Hematopoietic multipotent progenitor cell treated with erythropoietin and hydrocortisone succinate and interleukin-3 and kit ligand, for 4 days (in vitro differentiated cells): ENCODE data around the gene CDH12.
"Not testable (repeated sequence)": the region's sequence is repeated elsewhere in the genome, so short reads cannot be mapped to it uniquely, and the experiment has no call there.

Experiments used
- DNase-seq: peaks from one replicate; pipeline ENCODE4 v3.0.0-alpha.2; 2015

Gene CDH12

DNA sequence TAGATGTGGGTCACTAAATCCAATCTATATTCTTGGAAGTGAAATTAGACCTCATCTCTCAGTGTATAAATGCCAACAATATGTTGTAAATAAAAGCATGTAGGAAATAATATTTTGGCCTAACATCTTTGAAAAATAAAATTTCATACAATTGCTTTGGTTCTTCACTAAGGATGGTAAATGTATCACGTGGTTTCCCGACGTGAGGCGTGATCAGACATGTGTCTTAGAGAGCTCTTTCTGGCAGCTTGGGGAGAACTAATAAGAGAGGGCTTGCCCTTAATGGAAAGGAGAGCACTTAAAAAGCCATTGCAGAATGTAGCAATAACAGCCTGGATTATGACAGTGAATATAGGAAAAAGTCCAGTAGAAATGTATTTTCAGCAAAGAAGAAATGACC, 602.6 kb downstream of the CDH12 start:
- DNase-seq: no peak

GRCh38 chr5:22249209-22249729, 603.9 kb downstream of the CDH12 start:
- DNase-seq: no peak

DNA sequence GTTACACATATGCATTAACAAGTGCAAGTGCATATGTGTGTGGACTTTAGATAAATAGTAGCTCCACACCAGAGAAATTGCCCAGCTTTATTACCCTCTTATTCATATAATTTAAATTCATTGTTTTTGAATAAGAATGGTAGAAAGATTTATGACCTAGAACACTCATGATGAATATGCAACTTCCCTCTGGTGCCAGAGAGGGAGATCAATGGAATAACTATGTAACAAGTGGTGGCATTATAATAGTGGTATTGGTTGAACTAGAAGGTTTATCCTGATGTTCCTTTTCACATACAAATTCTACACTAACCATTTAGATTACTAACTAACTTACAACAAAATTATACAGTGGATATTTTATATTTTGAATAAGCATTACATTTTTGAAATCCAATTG, 607.4 kb downstream of the CDH12 start:
- DNase-seq: no peak

DNA sequence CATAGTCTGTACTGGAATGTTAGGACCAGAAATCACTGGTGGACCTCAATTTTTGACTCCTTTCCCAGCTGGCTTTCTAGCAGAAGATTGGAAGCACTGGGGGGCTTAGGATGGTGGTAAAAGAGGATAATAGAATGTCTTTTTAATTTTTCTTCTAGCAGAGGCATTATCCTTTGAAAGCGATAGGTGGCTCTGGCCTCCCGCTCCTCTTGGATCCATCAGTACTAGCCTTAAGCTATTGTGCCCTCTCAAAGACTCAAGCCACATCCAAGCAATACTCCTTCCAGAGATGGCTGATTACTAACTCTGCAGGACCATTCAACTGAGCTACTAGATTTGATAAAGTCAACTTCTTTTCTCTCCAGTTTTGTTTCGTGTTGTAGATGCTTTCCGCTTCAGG, 610.6 kb downstream of the CDH12 start:
- no peak for DNase-seq

- no peak for DNase-seq
These were observed 615.1 kb downstream of the CDH12 start for GRCh38 chr5:22238047-22238446.

- DNase-seq: no peak
These were observed 626.7 kb downstream of the CDH12 start for GRCh38 chr5:22226423-22226822.

- DNase-seq: no peak
These were observed 630.1 kb downstream of the CDH12 start for GRCh38 chr5:22223079-22223478.

DNA sequence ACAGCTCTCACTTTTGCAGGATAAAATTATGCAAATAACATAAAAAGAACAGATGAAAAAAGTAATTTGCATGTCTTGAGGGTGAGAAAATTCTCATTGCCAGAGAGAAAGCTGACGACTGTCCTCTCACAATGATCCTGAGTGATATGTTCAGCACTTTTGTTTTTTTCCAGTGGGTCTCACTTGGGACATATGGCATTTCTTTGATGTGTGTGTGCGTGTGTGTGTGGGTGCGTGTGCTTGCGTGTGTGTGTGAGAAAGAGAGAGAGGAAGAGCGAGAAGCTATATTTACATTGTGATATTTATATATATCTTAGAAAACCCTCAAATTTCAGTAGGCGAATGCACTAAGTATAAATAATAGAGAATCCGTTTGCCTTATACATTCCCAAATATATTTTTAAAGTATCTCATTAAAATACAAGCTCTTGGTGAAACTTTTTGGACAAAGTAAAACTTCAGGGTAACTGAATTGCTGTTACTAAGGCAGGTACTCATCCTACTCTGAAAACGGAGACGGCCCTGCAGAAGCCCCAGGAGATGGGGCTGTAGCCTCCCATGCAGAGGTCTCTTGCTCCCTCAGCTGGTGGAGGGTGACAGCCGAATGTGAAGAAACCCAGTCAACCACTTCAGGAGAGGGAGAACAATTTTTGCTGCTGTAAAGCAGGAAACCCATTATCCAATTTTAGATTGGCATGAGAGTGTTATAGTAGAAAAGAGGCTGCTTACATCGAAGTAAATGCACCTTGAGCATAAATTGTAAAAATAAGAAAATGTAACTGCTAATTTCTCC, 639.2 kb downstream of the CDH12 start:
- peak; percentile 10 for DNase-seq

DNA sequence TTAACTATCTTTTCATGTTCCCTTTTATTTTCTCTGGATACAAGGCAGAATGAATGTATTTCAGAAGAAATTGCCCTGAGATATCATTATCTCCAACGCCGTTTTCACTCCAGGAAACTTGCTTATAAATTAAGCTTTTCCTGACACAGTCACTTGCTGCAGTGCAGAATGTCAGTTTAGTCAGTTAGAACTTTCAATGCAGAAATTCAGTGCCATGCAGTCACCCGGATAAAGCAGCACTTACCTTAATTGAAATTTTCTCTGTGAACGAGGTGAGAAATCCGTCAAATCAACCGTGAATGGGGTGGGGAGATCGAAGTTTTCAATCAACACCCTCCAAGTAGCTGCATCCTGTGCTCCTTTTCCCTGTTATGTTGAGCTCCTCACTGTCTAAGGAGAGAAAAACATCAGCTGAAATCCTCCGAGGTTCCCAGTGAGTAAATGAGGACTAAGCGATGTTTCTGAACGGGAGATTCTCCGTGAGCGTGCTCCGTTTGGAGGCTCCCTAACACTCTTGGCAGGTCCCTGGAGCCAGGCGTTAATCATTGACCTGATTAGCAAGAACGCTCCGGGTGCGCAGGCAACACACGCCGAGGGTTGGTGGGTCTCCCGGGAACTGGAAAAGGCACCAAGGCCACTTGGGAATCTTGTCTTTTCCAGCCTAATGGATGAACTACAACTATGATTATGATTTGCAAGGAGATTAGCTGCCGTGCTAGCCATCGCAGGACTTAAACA, 640.7 kb downstream of the CDH12 start:
- DNase-seq: not testable (repeated sequence)

DNA sequence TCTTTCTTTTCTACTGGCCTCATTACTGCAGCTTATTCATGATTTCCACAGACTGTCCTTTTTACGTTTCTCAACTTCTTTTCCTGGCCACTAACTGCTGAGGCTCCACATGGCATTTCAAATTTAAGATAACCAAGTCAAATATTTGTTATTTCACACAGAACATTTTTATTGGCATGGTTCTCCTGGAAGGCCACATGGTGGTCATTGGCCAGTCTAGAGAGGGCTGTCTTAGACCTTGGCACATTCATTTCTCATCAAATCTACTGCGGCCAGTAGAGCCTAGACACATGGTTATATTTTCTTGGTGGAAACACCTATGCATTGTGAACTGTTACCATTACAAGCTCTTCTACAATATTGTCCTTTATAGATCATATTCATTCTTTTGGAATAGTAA, 644.7 kb downstream of the CDH12 start:
- DNase-seq: not testable (repeated sequence)

- not testable (repeated sequence) for DNase-seq
These were observed 664.5 kb downstream of the CDH12 start for GRCh38 chr5:22188651-22189050.

DNA sequence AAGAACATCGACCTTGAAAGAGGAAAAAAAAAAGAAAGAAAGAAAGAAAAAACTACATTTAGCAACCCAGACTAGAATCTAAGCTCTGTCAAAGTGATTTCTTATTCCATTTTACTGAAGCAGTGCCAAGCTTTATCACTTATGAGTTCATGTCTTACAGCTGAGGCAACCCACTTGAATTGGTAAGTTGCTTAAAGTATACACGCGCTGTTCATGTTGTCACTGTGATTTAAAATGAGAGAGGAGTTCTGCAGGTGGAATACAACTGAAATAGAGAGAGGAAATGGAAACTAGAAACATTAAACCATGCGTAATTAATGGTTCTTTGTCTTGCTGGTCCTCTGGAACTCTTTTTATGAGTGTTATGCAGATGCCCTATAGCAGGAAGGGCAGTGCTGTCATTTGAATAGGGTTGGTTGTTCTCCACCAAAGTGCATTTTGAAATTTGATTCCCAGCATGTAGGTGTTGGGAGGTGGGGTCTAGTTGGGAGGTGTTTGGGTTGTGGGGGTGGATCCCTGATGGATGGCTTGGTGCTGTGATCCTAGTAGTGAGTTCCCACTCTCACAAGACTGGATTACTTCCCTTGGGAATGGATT, 665.4 kb downstream of the CDH12 start:
- DNase-seq: not testable (repeated sequence)

- not testable (repeated sequence) for DNase-seq
These were observed 683.9 kb downstream of the CDH12 start for GRCh38 chr5:22169226-22169625.

DNA sequence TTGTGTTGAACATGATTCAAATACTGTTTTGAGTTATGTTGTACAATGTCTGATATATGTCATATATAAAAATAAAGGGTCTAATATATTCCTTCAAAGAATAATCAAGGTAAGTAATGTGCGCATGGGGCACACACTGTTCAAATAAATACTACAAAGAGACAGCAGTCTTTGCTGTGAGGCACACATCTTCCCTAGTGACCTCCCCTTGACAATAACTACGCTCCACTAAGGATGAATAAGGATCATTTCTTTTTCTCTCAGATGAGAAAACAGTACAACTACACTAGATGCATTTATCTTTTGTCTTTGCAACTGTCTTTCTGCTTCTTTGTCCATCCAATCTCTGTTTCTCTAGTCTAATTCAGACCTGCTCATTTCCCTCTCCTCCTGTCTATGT, 684.4 kb downstream of the CDH12 start:
- DNase-seq: not testable (repeated sequence)

DNA sequence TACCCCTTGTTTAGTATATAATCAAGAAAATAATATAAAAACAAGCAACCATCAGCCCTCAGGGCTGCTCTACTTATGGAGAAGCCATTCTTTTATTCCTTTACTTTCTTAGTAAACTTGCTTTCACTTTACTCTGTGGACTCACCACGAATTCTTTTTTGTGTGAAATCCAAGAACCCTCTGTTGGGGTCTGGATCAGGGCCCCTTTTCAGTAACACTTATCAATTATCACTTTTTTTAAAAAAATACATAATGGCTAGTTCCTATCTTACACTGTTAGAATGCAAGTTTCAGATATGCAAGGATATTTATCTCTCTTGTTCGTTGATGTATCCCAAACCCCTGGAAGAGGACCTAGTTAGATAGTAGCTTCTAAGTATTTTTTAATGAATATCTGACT, 687.2 kb downstream of the CDH12 start:
- DNase-seq: not testable (repeated sequence)

DNA sequence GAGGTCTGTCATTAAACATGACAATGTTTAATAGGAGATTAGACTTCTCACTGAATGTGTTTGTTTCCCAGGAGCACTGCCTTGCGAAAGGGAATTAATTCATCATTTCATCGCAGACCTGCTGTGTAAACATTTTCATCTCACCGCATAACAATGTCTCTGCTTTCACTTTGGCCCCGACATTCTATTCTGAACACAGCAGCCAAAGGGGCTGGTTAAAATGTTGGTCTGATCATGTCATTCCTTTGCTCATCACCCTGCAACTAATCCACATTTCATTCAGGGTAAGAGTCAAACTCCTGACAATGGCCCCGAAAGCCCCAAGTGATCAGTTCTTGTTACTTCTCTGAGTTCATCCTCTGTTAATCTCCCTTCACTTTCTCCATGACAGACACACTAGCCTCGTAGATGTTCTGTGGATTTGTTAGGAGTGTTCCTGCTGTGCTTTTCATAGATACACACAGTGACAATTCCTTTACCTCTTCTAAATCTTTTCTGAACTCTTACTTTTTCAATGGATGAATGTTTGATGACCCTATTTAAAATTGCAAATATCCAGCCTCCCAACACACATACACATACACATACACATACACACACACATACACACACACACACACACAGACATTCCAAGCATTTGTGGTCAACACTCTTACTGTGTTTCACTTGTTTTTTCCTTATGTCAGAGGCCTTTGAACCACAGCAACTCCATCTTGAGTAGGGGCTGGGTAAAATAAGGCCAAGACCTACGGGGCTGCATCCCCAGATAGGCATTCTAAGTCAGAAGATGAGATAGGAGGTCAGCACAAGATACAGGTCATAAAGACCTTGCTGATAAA, 688.0 kb downstream of the CDH12 start:
- DNase-seq: not testable (repeated sequence)

DNA sequence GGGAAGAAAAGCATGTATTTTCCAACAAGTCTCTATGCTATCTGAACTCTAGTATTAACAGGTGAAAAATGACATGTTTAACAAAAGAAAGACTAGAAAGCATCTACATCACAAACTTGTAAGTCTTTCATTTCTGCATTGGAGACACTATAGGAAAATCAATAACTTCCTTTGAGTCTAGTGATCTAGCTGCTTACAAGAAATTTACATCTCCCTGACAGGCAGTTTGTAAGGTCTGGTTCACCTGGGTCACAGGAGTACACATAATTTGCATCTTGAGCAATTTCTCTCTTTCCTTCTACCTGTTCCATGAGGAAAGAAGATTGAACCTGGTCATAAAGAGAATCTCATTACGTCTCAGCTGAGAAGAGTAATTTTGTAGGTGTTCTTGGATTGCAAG, 696.2 kb downstream of the CDH12 start:
- not testable (repeated sequence) for DNase-seq

DNA sequence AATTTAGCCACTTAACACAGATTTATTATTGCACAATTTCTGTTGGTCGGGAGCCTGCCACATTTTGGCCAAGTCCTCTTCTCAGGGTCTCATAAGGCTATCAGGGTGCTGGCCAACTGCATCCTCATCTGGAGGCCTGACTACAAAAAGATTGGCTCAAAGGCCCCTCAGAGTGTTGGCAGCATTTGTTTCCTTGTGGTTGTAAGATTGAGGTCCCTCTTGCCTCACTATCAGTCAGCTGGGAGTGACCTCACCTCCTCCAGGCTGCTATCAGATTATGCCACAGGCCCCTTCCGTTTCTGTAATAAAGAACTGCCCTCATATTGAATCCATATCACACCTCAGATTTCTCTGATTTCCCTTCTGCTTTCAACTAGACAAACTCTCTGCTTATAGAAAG, 698.4 kb downstream of the CDH12 start:
- DNase-seq: peak; percentile 13

DNA sequence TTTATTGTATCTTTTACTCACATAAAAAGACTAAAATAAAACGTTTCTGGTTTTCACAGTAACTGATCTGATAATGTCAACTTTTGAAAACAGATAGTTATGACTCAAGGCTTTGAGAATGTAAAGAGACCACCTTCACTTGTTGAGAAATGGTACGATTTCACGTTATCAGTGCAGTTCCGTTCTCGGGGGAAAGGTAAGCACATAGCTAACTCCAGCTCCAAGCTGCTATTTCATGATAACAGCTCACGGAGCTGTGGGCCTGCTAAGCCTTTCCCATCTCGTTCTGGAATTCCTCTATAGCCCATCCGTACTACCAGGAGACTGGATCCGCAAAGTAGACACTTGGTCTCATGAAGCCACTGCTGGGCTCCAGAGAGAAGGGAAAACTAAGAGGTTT, 701.3 kb downstream of the CDH12 start:
- DNase-seq: not testable (repeated sequence)

DNA sequence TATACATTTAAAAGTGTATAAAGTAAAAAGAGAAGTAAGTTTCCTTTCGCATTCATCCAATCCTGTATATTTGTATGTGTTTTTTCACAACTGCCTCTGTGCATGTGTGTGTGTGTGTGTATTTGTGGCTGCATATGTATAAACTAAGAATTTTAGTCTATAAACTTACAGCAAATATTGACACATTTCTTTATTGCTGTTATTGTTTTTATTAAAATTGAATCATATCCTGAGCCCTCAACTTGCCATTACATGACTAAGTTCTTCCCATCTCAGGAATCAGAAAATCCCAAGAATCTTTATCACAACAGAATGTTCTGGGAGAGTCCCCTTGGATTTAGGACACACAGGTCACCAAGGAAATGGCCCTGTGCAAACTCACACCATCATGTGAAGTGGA, 712.7 kb downstream of the CDH12 start:
- DNase-seq: not testable (repeated sequence)

- DNase-seq: not testable (repeated sequence)
These were observed 713.4 kb downstream of the CDH12 start for GRCh38 chr5:22139662-22140300.

GRCh38 chr5:22111320-22111719, 741.8 kb downstream of the CDH12 start:
- DNase-seq: no peak
